HG02642 (cell line): ENCODE measurements around the gene APEH.
"Not testable (repeated sequence)": the region's sequence is repeated elsewhere in the genome, so short reads cannot be mapped to it uniquely, and the experiment has no call there.

Experiments used
- ATAC-seq: cut with Tn5 transposase; IDR thresholded peaks from one replicate; pipeline ENCODE4 v1.9.1; 2021; ENCODE audit warnings: mild to moderate bottlenecking; ENCODE audit not compliant: unreplicated experiment, poor library complexity

Gene APEH

DNA sequence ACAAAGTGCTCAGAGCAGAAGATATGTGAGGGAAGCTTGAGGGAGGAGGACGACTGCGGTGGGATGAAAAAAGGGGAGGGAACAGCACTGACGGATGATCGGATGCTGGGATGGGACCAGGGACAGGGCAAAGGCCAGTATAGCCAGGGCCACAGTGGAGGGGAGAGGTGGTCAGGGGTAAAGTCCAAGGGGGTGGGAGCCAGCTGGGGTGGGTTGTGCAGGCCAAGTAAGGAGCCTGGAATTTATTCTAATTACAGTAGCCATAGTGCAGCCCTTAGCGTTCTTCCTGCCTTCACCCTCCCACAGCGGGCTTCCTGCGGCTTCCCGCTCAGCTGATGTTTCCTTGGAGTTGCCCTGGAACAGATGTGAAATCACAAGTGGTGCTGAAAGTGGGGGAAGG is 7.6 kb upstream of the APEH start:
- no peak for ATAC-seq

DNA sequence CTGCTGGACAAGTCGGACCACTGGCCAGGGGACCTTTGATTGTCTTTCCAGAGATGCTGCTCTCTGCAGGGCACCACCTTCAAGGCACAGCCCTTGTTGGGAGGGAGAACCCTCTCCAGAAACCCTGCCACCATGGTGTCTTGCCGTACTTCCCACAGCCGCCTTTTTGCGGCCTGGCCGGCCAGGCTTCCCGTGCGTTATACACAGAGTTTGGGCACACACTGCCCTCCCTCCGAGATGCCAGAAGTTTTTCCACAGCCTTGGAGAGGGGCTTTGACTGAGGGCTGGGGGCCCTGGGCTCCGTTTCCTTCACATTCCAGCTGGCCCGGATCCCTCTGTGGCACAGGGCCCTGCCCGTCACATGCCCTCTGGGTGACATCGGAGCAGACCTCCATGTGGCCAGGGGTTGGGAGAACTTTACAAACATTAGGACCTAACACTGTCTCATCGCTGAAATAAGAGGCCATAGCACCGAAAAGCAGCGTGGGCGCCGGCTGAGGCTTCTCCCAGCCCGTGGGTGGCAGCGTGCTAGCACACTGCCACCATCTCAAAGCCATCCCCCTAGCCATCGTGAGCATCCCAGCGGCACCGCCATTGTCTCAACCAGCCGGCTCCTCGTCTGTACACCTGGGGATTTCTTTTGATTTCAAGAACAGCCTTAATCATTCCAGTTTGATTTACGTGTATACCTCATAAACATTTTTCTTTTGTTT is 6.3 kb upstream of the APEH start:
- ATAC-seq = no peak

DNA sequence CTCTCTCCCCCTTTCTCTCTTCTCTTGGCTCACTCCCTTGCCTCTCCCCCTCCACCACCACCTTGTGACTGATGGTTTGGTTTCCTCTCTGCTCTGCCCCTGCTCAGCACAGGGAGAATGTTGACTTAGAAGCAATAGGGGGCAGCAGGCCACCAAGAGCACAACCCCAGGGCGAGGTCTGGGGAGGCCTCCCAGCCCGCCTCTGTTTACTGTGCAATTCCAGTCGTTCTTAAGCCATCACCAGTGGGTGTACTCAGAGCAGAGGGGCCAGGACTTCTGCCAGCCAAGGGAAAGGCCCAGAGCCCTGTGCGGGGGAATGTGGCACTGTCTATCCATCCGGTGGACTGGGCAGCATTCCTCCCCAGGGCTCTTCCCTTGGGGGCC is 5.7 kb upstream of the APEH start:
- no peak for ATAC-seq

DNA sequence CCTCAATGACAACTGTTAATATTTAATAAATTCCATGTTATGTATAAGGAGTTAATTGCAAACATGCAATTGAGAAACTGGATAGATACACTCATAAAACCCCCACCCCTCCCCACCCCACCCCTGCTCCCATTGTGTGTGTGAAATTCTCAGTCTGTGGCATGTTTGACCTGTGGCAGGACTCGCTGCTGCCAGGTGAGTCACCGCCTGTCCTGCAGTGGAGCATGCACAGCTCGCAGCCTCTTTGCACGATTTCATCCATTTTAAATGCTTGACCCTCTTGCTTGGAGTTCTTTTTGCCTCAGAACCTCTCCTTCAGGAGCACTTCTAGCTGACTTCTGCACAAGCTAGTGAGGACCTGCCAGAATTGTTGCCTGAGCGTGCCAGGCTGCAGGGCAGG is 5.3 kb upstream of the APEH start:
- no peak for ATAC-seq

DNA sequence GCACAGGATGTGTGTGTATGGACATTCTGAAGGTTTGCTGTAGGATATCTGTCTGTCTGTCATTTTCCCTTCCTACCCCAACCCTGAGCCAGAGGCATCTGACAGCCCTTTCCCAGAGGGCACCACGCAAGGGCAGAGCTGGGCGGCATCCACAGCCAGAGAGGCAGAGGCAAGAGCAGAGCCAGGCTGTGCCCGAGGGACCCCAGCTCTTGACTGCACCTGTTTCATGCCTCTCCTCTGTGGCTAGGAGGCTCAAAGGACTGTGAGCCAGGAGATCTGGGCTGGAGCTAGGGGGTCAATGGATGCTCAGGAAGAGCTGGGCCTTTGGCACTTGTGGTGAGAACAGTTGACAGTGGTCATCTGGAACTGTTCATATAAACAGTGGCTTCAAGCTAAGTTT is 4.8 kb upstream of the APEH start:
- ATAC-seq = no peak

DNA sequence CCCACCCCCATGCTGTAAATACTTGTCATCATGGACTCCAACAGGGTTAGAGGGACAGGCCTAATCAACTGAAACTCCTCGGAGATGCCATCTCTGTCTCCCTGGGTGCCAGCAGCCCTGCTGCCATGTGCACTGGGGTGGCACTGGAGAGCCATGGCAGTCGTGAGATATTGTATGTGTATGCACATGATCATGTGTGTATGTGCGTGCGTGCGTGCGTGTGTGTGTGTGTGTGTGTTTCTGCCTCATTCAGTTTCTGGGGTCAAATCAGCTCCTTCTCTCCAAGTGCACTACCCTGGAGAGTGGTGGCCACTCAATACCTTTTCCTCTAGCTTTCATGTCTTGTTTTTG is 3.2 kb upstream of the APEH start:
- no peak for ATAC-seq

DNA sequence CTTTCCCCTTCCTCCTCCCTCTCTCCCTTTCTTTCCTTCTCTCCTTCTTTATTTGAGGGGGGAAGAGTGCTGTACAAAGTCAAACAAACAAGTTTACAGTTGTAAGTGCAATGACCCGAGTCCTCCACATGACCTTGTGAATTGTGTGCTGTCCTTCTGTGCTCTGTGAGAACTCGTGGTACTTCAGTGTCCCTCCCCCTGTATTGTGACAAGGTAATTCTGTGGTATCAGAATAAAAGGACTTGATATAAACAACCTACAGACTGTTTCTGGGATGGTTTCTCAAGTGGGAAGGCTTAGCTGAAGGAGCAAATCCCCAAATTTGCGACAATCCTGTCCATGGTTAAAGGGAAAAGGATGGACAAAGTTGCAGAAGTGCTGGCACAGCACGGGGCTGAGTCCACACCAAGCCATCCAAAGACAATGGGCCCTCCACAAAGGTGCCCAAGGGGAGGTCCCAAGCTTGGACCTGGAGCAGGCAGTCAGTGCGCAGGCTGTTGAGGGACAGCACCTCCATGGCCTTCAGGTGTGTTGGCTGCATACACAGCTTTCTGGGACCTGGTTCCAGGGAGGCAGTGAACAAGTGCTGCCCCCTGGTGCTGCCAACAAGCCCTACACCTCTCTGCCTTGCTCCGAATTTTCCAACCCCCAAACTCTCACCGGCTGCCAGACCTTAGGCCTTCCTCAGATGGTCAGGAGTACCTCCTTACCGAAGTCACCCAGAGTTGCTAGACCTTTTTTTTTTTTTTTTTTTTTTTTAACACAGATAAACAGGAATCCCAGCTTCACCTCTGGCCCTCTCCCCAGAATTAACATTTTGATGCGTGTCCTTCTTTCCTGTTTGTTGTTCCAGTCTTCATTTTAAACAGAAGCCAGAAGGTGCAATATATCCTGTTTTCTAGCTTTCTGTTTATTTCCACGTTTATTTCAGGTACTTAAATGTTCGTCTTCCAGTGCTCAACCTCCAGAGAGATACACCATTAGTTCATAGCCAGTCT is 2.6 kb upstream of the APEH start:
- no peak for ATAC-seq

DNA sequence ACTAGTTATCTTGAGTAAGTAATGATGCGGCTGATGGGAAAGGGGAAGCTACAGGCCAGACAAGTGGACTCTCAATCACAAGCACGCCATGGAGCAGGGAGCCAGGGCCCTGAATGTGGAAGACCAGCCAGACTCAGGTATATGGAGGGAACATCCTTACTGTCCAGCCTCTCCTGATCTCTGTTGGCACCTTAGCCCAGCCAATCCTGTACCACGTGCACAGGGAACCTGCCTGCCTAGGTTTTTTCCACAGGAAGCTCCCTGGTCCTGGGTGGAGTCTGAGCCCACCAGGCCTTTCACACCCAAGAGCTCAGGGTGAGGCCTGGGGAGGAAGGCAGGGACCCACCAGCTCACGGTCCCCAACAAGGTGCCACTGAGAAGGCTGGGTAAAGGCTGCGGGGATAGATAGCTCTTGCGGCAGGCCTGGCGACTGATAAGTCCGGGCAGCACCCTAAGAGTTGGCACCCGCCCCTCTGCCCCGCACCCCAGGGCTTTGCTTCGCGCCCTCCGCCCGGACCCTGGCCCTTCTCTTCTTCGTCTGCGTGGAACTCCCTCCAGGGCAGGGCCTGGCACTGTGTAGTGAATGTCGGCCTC is 933 bp upstream of the APEH start:
- no peak for ATAC-seq

DNA sequence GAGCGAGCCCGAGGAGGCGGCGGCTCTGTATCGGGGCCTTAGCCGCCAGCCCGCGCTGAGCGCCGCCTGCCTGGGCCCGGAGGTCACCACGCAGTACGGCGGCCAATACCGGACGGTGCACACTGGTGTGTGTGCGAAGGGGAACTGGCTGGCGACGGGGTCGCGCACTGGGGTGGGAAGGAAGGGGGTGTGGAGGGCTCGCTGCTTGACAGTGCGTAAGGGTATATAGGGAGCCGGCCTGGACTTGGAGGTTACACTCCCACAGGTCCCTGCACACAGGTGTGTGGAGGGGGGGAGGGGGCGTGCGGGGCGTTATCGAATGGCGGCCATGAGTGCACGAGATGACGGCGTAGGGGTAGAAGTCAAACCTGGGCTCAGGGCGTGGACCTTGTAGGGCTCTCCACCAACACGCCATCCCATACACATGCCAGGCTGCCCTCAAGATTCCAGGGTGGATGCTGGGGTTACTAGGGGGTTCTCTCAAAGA is 389 bp downstream of the APEH start:
- peak; percentile 35 for ATAC-seq

DNA sequence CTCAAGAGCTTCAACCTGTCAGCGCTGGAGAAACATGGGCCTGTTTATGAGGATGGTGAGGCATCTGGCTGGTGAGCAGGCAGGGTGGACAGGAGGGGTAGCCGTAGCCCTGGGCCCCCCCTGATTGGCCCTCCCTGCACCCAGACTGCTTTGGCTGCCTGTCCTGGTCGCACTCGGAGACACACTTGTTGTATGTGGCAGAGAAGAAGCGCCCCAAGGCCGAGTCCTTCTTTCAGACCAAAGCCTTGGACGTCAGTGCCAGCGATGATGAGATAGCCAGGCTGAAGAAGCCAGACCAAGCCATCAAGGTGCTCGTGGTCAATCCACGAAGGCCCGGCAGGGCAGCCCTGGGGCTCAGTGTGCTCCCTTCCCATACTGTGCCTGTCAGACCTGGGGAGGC is 1.8 kb downstream of the APEH start:
- ATAC-seq = no peak

DNA sequence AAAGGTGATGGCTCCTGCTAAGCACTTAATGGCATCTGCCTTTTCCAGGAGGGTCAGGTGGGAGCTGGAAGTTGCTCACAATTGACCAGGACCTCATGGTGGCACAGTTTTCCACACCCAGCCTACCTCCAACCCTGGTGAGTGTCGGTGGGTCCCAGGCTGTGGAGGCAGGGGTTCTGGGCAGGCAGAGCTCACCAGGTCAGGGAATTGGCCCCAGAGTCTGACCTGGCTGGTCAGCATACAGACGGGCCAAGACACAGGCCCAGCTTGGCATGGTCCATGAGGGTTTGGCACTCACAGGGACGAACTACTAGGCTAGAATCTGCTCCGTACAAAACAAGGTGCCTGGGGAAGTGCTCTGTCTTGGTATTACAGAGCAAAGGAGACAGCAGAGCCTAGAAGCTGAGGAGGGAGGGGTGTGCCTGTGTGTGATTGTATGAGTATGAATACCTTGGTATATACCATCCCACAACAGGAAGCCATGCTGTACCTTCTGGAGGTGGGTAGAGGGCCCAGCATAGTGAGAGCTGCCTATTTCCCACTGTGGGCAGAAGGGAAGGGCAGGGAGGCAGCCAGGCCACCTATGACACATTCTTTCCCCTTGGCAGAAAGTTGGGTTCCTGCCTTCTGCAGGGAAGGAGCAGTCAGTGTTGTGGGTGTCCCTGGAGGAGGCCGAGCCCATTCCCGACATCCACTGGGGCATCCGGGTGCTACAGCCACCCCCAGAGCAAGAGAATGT is 6.5 kb downstream of the APEH start:
- no peak for ATAC-seq

DNA sequence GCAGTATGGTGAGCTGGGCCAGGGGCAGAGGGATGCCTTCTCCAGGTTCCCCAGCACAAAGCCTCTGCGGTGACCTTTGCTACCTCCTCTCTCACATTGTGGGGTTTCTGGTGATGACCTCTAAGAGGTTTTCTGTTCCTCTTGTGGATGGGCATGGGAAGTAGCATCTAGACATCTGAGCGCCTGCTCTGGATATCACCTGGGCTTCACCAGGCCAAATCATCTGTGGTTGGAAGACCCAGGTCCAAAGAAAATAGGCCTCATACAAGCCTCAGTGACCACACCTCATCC is 7.0 kb downstream of the APEH start:
- no peak for ATAC-seq

DNA sequence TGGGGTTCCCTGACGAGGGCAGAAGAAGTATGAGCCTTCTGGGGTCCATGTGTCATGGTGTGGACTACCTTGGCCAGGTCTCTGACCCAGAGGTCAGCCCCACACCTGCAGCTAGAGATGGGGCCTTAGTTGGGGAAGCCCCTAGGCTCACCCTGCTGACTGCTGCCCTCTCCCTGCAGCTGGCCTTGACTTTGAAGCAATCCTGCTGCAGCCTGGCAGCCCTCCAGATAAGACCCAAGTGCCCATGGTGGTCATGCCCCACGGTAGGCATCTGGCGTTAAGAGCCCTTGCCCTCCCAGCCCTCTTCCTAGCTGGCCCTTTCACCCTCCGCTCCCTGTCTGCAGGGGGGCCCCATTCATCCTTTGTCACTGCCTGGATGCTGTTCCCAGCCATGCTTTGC is 7.4 kb downstream of the APEH start:
- no peak for ATAC-seq

DNA sequence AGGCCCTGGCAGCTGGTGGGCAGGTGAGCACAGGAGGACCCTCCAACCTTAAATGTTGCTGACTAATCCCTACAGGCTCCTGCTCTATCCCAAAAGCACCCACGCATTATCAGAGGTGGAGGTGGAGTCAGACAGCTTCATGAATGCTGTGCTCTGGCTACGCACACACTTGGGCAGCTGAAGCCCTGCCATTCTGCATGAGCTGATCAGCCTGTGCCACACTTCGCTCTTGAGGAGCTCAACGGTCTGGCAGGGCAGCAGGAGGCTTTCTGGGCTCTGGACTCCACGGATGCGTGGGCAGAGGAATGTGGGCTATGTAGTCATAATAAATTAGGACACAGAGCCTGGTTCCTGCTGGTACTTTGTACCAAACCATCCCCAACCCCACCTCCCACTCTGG is 9.0 kb downstream of the APEH start:
- ATAC-seq = no peak

DNA sequence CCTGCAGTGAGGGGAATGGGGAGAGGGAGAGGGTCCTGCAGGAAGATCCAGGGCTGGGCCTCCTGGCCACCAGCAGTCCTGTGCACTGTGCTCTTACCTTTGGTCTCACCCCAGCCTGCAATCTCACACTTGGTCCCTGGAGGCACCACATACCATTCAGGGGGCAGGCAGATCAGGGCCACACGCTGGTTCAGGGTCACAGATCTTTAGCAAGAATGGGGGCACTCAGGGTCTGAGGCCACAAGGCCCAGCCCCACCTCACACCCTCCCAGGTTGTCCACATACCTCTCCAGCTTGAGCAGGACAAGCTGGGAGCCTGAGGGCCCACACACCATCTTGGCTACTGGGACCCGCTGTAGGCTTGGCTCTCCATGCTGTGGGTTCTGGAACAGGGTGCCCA is 10.3 kb downstream of the APEH start:
- ATAC-seq = not testable (repeated sequence)

DNA sequence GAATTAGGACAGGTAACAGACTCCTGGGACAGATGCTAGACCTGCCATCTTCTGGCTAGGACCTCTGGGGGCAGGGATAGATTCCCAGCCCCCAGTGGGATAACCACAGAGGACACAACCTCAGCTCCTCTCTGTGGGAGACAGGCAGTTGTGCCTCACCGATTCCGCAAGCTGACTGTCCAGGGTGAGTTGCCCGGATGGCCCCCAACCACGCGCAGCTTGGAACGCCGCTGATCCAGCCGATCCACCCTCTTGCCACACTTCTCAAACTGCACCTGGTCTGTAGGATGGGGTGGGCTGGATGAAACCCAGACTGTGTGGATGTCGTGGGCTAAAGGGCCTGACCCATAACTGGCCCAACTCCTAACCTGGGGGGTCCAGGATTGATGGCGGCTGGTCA is 11.0 kb downstream of the APEH start:
- not testable (repeated sequence) for ATAC-seq

DNA sequence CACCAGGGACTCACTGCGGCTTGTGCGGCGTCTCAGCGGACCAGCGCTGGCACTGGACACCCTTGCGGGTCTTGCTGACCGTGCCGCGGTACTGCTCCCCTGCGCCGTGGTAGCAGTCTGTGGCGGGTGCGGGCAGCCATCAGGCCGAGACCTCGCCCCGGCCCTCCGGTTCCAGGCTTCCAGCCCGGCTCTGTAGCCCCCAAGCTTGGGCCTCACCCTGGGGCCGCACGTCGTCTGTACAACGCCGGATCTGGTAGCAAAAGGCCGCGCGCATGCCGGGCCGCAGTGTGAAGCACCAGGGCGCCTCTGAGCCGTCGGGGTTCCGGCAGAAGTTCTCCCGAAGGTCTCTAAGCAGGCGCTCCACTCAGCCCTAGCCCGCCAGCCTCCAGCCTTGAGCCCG is 11.7 kb downstream of the APEH start:
- ATAC-seq = not testable (repeated sequence)

DNA sequence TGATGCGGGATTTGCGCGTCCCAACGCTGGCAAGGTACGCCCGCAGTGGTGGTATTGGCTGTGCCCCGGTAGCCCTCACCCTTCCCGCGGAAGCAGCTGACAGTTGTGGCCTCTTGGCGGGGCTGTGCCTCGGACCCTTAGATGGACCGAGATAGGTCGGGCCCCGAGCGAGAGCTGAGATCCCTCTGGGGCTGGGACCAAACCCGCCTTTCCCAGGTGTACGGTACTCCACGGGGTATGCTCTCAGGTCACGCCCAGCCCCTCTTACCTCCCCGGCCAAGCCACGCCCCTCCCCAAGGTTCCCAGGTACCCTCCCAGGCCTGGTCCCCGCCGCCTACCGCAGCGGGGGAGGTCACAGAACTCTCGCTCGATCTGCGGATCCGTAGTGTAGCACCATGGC is 12.2 kb downstream of the APEH start:
- ATAC-seq = not testable (repeated sequence)

DNA sequence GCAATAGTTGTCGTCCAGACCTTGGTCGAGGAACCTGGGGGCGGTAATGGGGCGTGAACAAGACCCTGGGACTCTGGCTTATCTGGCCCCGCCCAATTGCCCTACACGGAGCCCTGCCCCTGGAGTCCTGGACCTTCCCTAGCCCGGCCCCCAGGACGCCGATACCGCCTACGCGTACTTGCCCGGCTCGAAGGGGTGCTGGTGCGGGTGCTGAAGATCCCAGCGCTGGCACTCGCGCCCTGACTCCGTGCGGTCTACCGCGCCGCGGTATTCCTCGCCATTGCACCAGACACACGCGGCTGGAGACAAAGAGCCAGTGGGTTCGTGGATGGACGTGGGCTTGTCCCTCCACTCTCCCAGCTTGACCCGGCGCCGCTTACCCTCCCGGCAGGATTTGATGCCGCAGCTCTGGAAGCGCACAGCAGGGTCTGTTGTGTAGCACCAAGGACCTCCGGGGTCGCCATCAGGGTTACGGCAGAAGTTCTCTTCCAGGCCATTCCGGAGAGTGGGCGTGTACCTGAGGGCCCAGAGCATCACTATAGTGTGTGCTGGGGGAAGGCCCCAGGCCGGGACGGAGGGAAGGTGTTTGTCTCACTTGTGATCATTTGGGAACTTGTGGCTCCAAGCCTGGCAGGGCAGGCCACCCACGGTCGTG is 12.7 kb downstream of the APEH start:
- ATAC-seq = not testable (repeated sequence)

DNA sequence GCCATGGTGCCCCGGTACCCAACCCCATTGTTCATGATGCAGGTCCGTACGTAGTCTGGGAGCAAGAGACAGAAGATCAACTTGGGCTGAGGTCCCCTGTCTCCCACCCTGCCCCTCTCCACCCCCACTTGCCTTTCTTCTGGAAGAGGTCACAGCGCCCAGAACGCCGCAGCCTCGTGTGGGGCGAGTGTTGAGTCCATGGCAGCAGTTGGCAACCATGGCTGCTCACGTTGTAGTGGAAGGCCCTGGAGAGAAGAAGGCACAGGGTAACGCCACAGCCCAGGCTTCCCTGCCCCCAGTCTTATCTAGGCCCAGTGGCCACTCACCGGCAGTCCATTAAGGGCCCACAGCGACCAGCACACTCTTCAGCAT is 13.3 kb downstream of the APEH start:
- ATAC-seq = not testable (repeated sequence)
